H1 (cell line): ENCODE measurements around the gene KCND3. TPM values are rescaled to one million over a fixed set of nuclear protein-coding genes. Genes with fewer than 3 reads are reported as not detected.

Experiments used
- CTCF ChIA-PET: fragments of 300-600 bp; sonication (Branson Sonifier 250); formaldehyde crosslinking; loops from one replicate; lab custom pipeline; 2021; ENCODE audit not compliant: partially characterized antibody; lab: Charles Lee
- POLR2A ChIA-PET: fragments of 300-600 bp; sonication (Branson Sonifier 250); formaldehyde crosslinking; loops from one replicate; lab custom pipeline; 2021; ENCODE audit warnings: inconsistent platforms; ENCODE audit not compliant: partially characterized antibody; lab: Charles Lee
- DNase-seq, 2 experiments: peaks; one replicate each; pipeline versions ENCODE4 v3.0.0 to v3.0.0-alpha.2; 2010 to 2022; ENCODE audit warnings: low spot score in 2 of 2, low read depth in 1 of 2, mixed read lengths in 1 of 2
- FAIRE-seq: peaks from 2 replicates; lab custom pipeline; 2011; peaks lifted over from hg19 to GRCh38; lab: Jason Lieb, UNC
- H2AFZ ChIP-seq: 2 replicates; pipeline ENCODE4 v1.8.1; 2012; ENCODE audit warnings: low read length, inconsistent platforms
- H2AK5ac ChIP-seq: 2 replicates; pipeline ENCODE4 v1.6.1; 2013; ENCODE audit warnings: low read depth, low read length
- H2BK120ac ChIP-seq: replicated peaks from 2 replicates; pipeline ENCODE3; 2013; ENCODE audit warnings: low read depth, low read length, inconsistent platforms
- H2BK12ac ChIP-seq: 2 replicates; pipeline ENCODE4 v1.6.1; 2013; ENCODE audit warnings: low read depth, low read length
- H2BK15ac ChIP-seq: 2 replicates; pipeline ENCODE4 v1.6.1; 2013; ENCODE audit warnings: low read length
- H2BK20ac ChIP-seq: 2 replicates; pipeline ENCODE4 v1.6.1; 2013; ENCODE audit warnings: low read length
- H2BK5ac ChIP-seq: 2 replicates; pipeline ENCODE4 v1.6.1; 2013; ENCODE audit warnings: low read depth, low read length
- H3K14ac ChIP-seq: 2 replicates; pipeline ENCODE4 v1.6.1; 2013; ENCODE audit warnings: inconsistent platforms; ENCODE audit not compliant: insufficient read length
- H3K18ac ChIP-seq: 2 replicates; pipeline ENCODE4 v1.6.1; 2013; ENCODE audit warnings: low read length; ENCODE audit errors: extremely low read depth
- H3K23ac ChIP-seq: 2 replicates; pipeline ENCODE4 v1.6.1; 2013; ENCODE audit warnings: inconsistent platforms; ENCODE audit not compliant: insufficient read length
- H3K23me2 ChIP-seq: 2 replicates; pipeline ENCODE4 v1.6.1; 2013; ENCODE audit warnings: low read depth, low read length
- H3K27ac ChIP-seq: 2 replicates; pipeline ENCODE4 v1.6.1; 2011; ENCODE audit warnings: low read depth, low read length, inconsistent platforms
- H3K27me3 ChIP-seq, 4 experiments: replicated peaks in 1 of 4; 1 replicate in 1 of 4; 2 replicates in 3 of 4; pipeline versions ENCODE4 v1.6.1 to v1.8.1; 2011 to 2013; ENCODE audit warnings: low read length in 3 of 4, mild to moderate bottlenecking in 3 of 4, inconsistent platforms in 2 of 4, mixed read lengths in 2 of 4, moderate library complexity in 1 of 4; ENCODE audit not compliant: control insufficient read depth in 3 of 4, insufficient read depth in 3 of 4; ENCODE audit errors: extremely low read depth in 1 of 4
- H3K36me3 ChIP-seq, 4 experiments: 2 replicates each; pipeline versions ENCODE4 v1.6.1 to v1.8.1; 2011 to 2013; ENCODE audit warnings: mild to moderate bottlenecking in 4 of 4, low read length in 3 of 4, moderate library complexity in 2 of 4, control low read depth in 1 of 4, inconsistent platforms in 1 of 4; ENCODE audit not compliant: insufficient read depth in 4 of 4, control insufficient read depth in 2 of 4
- H3K4ac ChIP-seq: replicated peaks from 2 replicates; pipeline ENCODE3; 2013; ENCODE audit warnings: low read length, low read depth, mixed read lengths, inconsistent platforms; ENCODE audit not compliant: insufficient read length
- H3K4me1 ChIP-seq, 4 experiments: replicated peaks in 1 of 4; 1 replicate in 1 of 4; 2 replicates in 3 of 4; pipeline versions ENCODE4 v1.6.1 to v1.8.1; 2011 to 2013; ENCODE audit warnings: low read length in 3 of 4, inconsistent platforms in 2 of 4, mixed read lengths in 1 of 4; ENCODE audit not compliant: insufficient read depth in 4 of 4, control insufficient read depth in 3 of 4
- H3K4me2 ChIP-seq, 2 experiments: 2 replicates each; pipeline versions ENCODE4 v1.6.1 to v1.8.1; 2011 to 2013; ENCODE audit warnings: low read depth in 2 of 2, low read length in 2 of 2, control low read depth in 1 of 2, inconsistent platforms in 1 of 2, mild to moderate bottlenecking in 1 of 2; ENCODE audit not compliant: insufficient read depth in 1 of 2
- H3K4me3 ChIP-seq, 4 experiments: fragments of 200-600, 300-600 bp in 1 of 4; sonication (generic), shearing (Covaris generic), sonication (Bioruptor Twin) in 1 of 4; 2 replicates each; pipeline versions ENCODE4 v1.5.1 to v1.8.1; 2011 to 2016; ENCODE audit warnings: low read length in 4 of 4, low read depth in 3 of 4, control low read depth in 2 of 4, inconsistent platforms in 2 of 4, mild to moderate bottlenecking in 2 of 4, mixed read lengths in 1 of 4, moderate library complexity in 1 of 4; ENCODE audit not compliant: insufficient read depth in 2 of 4; ENCODE audit errors: extremely low read depth in 1 of 4
- H3K56ac ChIP-seq: replicated peaks from 2 replicates; pipeline ENCODE3; 2013; ENCODE audit warnings: low read depth, mild to moderate bottlenecking, mixed read lengths, low read length, inconsistent platforms; ENCODE audit not compliant: insufficient read length
- H3K79me1 ChIP-seq: 2 replicates; pipeline ENCODE4 v1.6.1; 2013; ENCODE audit warnings: low read depth, low read length, control low read depth
- H3K79me2 ChIP-seq, 2 experiments: 2 replicates each; pipeline versions ENCODE4 v1.6.1 to v1.8.1; 2012 to 2013; ENCODE audit warnings: low read length in 2 of 2, mild to moderate bottlenecking in 2 of 2, inconsistent platforms in 1 of 2; ENCODE audit not compliant: insufficient read depth in 2 of 2, control insufficient read depth in 1 of 2
- H3K9ac ChIP-seq, 4 experiments: replicated peaks in 1 of 4; 1 replicate in 1 of 4; 2 replicates in 3 of 4; pipeline versions ENCODE4 v1.6.1 to v1.8.1; 2011 to 2013; ENCODE audit warnings: low read depth in 3 of 4, low read length in 3 of 4, control low read depth in 2 of 4, mild to moderate bottlenecking in 2 of 4, moderate library complexity in 2 of 4, inconsistent platforms in 1 of 4; ENCODE audit errors: extremely low read depth in 1 of 4
- H3K9me3 ChIP-seq, 2 experiments: 2 replicates each; pipeline versions ENCODE4 v1.6.1 to v1.8.1; 2012 to 2013; ENCODE audit warnings: mild to moderate bottlenecking in 2 of 2, moderate library complexity in 2 of 2, control low read depth in 1 of 2, inconsistent platforms in 1 of 2, low read depth in 1 of 2, low read length in 1 of 2, mixed read lengths in 1 of 2; ENCODE audit not compliant: insufficient read depth in 2 of 2
- H4K20me1 ChIP-seq, 2 experiments: replicated peaks in 1 of 2; 2 replicates each; pipeline versions ENCODE3 to v1.8.1; 2011 to 2013; ENCODE audit warnings: inconsistent platforms in 2 of 2, low read length in 2 of 2, mild to moderate bottlenecking in 1 of 2; ENCODE audit not compliant: insufficient read depth in 2 of 2, control insufficient read depth in 1 of 2
- H4K5ac ChIP-seq: 2 replicates; pipeline ENCODE4 v1.6.1; 2013; ENCODE audit warnings: low read length, low read depth, mixed read lengths, inconsistent platforms; ENCODE audit not compliant: insufficient read length
- H4K8ac ChIP-seq: 2 replicates; pipeline ENCODE4 v1.8.0; 2013; ENCODE audit warnings: mild to moderate bottlenecking, moderate library complexity, low read length, inconsistent platforms; ENCODE audit not compliant: insufficient read depth; ENCODE audit errors: extremely low read depth
- H4K91ac ChIP-seq: replicated peaks from 2 replicates; pipeline ENCODE3; 2013; ENCODE audit warnings: low read length, mixed read lengths, inconsistent platforms; ENCODE audit not compliant: insufficient read length
- ASH2L ChIP-seq: fragments of 200-600, 300-600 bp; sonication (generic); IDR thresholded peaks from one replicate; pipeline ENCODE4 v1.7.1; 2017; ENCODE audit warnings: low read length
- CREB1 ChIP-seq: IDR thresholded peaks from 2 replicates; pipeline ENCODE4 v1.6.1; 2012; ENCODE audit warnings: inconsistent platforms
- EZH2 ChIP-seq: fragments of 200-600 bp; sonication (generic); IDR thresholded peaks from 2 replicates; pipeline ENCODE4 v1.7.1; 2012; ENCODE audit warnings: low read depth, mild to moderate bottlenecking, moderate library complexity, low read length, inconsistent platforms; ENCODE audit not compliant: severe bottlenecking
- POLR2AphosphoS5 ChIP-seq: IDR thresholded peaks from 2 replicates; pipeline ENCODE4 v1.6.1; 2011; ENCODE audit warnings: low read depth, low read length
- WGBS, 2 experiments: shearing (Covaris generic) in 1 of 2; methylation state at CpG; one replicate each; pipeline versions ENCODE4 v1.1.6 to v1.1.7; 2013 to 2015; ENCODE audit warnings: low lambda C conversion rate in 2 of 2, mixed read lengths in 2 of 2, inconsistent platforms in 1 of 2, low coverage in 1 of 2, missing lambda C conversion rate in 1 of 2; ENCODE audit not compliant: insufficient replicate concordance in 2 of 2, insufficient coverage in 1 of 2, insufficient read length in 1 of 2; ENCODE audit errors: extremely low coverage in 1 of 2, missing lambda C conversion rate in 1 of 2; 5-methylcytosine and 5-hydroxymethylcytosine counted together
- polyA plus RNA-seq, 7 experiments: library from polyadenylated mRNA; depleted of rRNA in 3 of 7; stranded (reverse) in 5 of 7; unstranded in 2 of 7; fragments of >200 nt in 5 of 7; fragments of 200-250 nt in 2 of 7; gene quantifications; 1 replicate in 5 of 7; 2 replicates in 1 of 7; 4 replicates in 1 of 7; pipeline versions ENCODE4 v1.2.1 to v1.2.3, GENCODE V29; 2011 to 2013; ENCODE audit warnings: missing spikeins in 2 of 7, mixed read lengths in 2 of 7
- total RNA-seq: library from RNA; stranded (reverse); fragmentation: NEBNext Ultra II Directional; extraction: Animal tissue kit (Norgen Biotek cat#: 25700); gene quantifications from 2 replicates; pipeline ENCODE4 v1.2.1, GENCODE V29; 2021

Gene KCND3
- total and polyA plus RNA-seq, 2 of the 8 experiments (the other 6 are each of a cell fraction or from before 2014, with no cell fraction given): 0.14 to 0.48 TPM

GRCh38 chr1:111786669-111787207, 202.7 kb downstream of the KCND3 start:
- H3K14ac ChIP-seq: no peak overlapping the region
- no peak overlapping the region for H4K8ac ChIP-seq
- no peak overlapping the region for H3K27ac ChIP-seq
- H3K4me3 ChIP-seq: no peak overlapping the region
- no peaks in the 10 kb centered on the region for H3K9me3 ChIP-seq
- H3K9ac ChIP-seq: no peak overlapping the region
- no peak overlapping the region for H2BK20ac ChIP-seq
- POLR2A ChIA-PET: no interaction called here
- no peak overlapping the region for H2BK15ac ChIP-seq
- H3K56ac ChIP-seq: no peak overlapping the region
- H4K20me1 ChIP-seq: no peaks in the 10 kb centered on the region
- H3K18ac ChIP-seq: no peak overlapping the region
- peaks cover 0 to 4% (median 0%) of the 10 kb centered on the region in 4 experiments; a peak in 1 of 7 replicates for H3K4me1 ChIP-seq
- no peaks in the 10 kb centered on the region for H3K79me2 ChIP-seq
- no peak overlapping the region for H2BK120ac ChIP-seq
- no peak overlapping the region for H2BK12ac ChIP-seq
- H3K4ac ChIP-seq: no peak overlapping the region
- 87% methylated on average over 9 of the region's 9 CpGs; no CpG with 5 or more reads in 1 of the 2 experiments for WGBS, 2 experiments
- CTCF ChIA-PET: interaction anchor here (0.6 to 1.8 kb wide), 4 partner anchors 12 to 264 kb away, joined by 3 to 7 read pairs (median 3); no protein-coding TSS in a partner anchor
- FAIRE-seq (no peak), DNase-seq (no peak)
- no peaks in the 10 kb centered on the region for H3K79me1 ChIP-seq
- H3K23me2 ChIP-seq: no peaks in the 10 kb centered on the region
- no peak overlapping the region for H4K5ac ChIP-seq
- no peak overlapping the region for H3K23ac ChIP-seq
- no peak overlapping the region for H4K91ac ChIP-seq
- no peak overlapping the region for H3K4me2 ChIP-seq
- H3K27me3 ChIP-seq: no peaks in the 10 kb centered on the region
- peak overlapping the region; percentile 49 for H2AFZ ChIP-seq
- no peaks in the 10 kb centered on the region for H3K36me3 ChIP-seq
- no peak overlapping the region for H2BK5ac ChIP-seq
- no peak overlapping the region for H2AK5ac ChIP-seq
- no peak for TF ChIP-seq ASH2L
- TF ChIP-seq EZH2: no peak
- no peak for TF ChIP-seq CREB1
- TF ChIP-seq POLR2AphosphoS5: no peak
